Suprapubic skin (tissue), 4 donors: ENCODE results near the gene CAPZB.

Experiments
- POLR2A ChIP-seq, 2 donors: fragments of 450-650 bp; IDR thresholded peaks; one replicate each; pipeline ENCODE4 v1.6.1; 2017; ENCODE audit warnings: antibody characterized with exemption in 2 of 2, mild to moderate bottlenecking in 2 of 2, moderate library complexity in 2 of 2
- POLR2AphosphoS5 ChIP-seq, 3 donors: sonication (generic); formaldehyde crosslinking; IDR thresholded peaks; one replicate each; pipeline ENCODE4 v1.6.1; 2017; ENCODE audit warnings: antibody characterized with exemption in 3 of 3

GRCh38 chr1:19495799-19496526 lies 10.6 kb upstream of the CAPZB start:
- no peak for TF ChIP-seq POLR2AphosphoS5 (IDR thresholded peaks at IDR 0.05)
- TF ChIP-seq POLR2A (IDR thresholded peaks at IDR 0.05): no peak
